ENCODE data around the gene ANAPC7.

Gene ANAPC7

GRCh38 chr12:110373425-110373824 lies 30.1 kb downstream of the ANAPC7 start:
- no peak for DNase-seq

- DNase-seq = no peak
Observed at GRCh38 chr12:110373025-110373424, 30.5 kb downstream of the ANAPC7 start.

GRCh38 chr12:110372056-110372425 lies 31.5 kb downstream of the ANAPC7 start:
- DNase-seq = no peak

GRCh38 chr12:110371408-110372055 lies 32.0 kb downstream of the ANAPC7 start:
- no peak for DNase-seq

- DNase-seq = no peak
Observed at GRCh38 chr12:110370732-110371231, 32.7 kb downstream of the ANAPC7 start.

- no peak for DNase-seq
Observed at GRCh38 chr12:110369992-110370391, 33.5 kb downstream of the ANAPC7 start.

- no peak for DNase-seq
Observed at GRCh38 chr12:110367181-110367864, 36.2 kb downstream of the ANAPC7 start.

GRCh38 chr12:110366321-110367142 lies 37.0 kb downstream of the ANAPC7 start:
- peak; percentile 27 to 62 for DNase-seq

GRCh38 chr12:110365489-110366320 lies 37.8 kb downstream of the ANAPC7 start:
- peak; percentile 79 to 95 for DNase-seq

- DNase-seq = peak; percentile 75 to 84
Observed at GRCh38 chr12:110361216-110361615, 42.3 kb downstream of the ANAPC7 start.

GRCh38 chr12:110358384-110359097 lies 45.0 kb downstream of the ANAPC7 start:
- DNase-seq = peak; percentile 51 to 69

- DNase-seq = peak in 1 of 2 donors; percentile 5
Observed at GRCh38 chr12:110355073-110355472, 48.4 kb downstream of the ANAPC7 start.

GRCh38 chr12:110354172-110354780 lies 49.2 kb downstream of the ANAPC7 start:
- peak; percentile 61 to 65 for DNase-seq

- DNase-seq = peak in 1 of 2 donors; percentile 2
Observed at GRCh38 chr12:110353211-110353965, 50.1 kb downstream of the ANAPC7 start.

- DNase-seq = no peak
Observed at GRCh38 chr12:110352401-110352800, 51.1 kb downstream of the ANAPC7 start.

- no peak for DNase-seq
Observed at GRCh38 chr12:110351119-110351518, 52.4 kb downstream of the ANAPC7 start.

- DNase-seq = peak; percentile 76 to 92
Observed at GRCh38 chr12:110349514-110350151, 53.9 kb downstream of the ANAPC7 start.

GRCh38 chr12:110349096-110349495 lies 54.4 kb downstream of the ANAPC7 start:
- no peak for DNase-seq

GRCh38 chr12:110348431-110349059 lies 55.0 kb downstream of the ANAPC7 start:
- DNase-seq = no peak
